H1 (cell line): ENCODE measurements around the gene SEC62. TPM values are rescaled to one million over a fixed set of nuclear protein-coding genes. Genes with fewer than 3 reads are reported as not detected.

Experiments used
- JUN ChIP-seq: IDR thresholded peaks from 2 replicates; pipeline ENCODE4 v1.6.1; 2011; ENCODE audit warnings: low read depth, mild to moderate bottlenecking, improper control_type of control experiment, low read length
- JUND ChIP-seq: IDR thresholded peaks from 2 replicates; pipeline ENCODE4 v1.6.1; 2011; ENCODE audit warnings: mild to moderate bottlenecking, improper control_type of control experiment, low read length
- NRF1 ChIP-seq: IDR thresholded peaks from 2 replicates; pipeline ENCODE4 v1.6.1; 2011; ENCODE audit warnings: mild to moderate bottlenecking, low read depth, low read length, improper control_type of control experiment
- TAF1 ChIP-seq: IDR thresholded peaks from 2 replicates; pipeline ENCODE4 v1.6.1; 2011; ENCODE audit warnings: mild to moderate bottlenecking, low read depth, low read length
- polyA plus RNA-seq, 7 experiments: library from polyadenylated mRNA; depleted of rRNA in 3 of 7; stranded (reverse) in 5 of 7; unstranded in 2 of 7; fragments of >200 nt in 5 of 7; fragments of 200-250 nt in 2 of 7; gene quantifications; 1 replicate in 5 of 7; 2 replicates in 1 of 7; 4 replicates in 1 of 7; pipeline versions ENCODE4 v1.2.1 to v1.2.3, GENCODE V29; 2011 to 2013; ENCODE audit warnings: missing spikeins in 2 of 7, mixed read lengths in 2 of 7
- total RNA-seq: library from RNA; stranded (reverse); fragmentation: NEBNext Ultra II Directional; extraction: Animal tissue kit (Norgen Biotek cat#: 25700); gene quantifications from 2 replicates; pipeline ENCODE4 v1.2.1, GENCODE V29; 2021

Gene SEC62
- total and polyA plus RNA-seq, 2 of the 8 experiments (the other 6 are each of a cell fraction or from before 2014, with no cell fraction given) = 67.8 to 113 TPM

DNA sequence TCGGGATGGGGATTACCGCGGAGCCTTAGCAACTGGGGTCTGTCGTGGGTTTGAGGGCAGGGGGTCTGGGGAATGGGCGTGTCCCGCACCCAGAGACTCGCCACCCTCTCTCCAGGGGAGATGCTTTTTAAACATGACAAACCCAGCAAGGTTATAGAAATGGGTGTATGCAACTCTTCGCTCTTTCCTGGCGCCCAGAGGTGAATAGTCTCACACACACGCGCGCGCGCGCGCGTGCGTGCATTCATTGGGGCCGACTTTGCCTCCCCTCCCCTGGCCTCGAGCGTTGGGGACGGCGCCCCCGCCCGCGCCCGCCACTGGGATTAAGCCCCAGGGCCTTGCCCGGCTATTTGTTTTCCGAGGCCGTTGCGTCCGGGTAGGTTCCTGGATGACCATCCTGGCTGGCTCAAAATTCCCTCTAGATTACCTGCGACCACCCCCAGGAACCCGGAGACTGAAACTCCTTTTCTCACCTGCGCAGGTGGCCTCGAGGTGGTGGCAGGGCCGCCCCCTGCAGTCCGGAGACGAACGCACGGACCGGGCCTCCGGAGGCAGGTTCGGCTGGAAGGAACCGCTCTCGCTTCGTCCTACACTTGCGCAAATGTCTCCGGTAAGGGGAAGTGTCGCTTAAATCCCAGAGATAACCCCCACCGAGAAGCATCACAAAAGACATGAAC lies 72.0 kb downstream of the SEC62 start (continued):
- no peak for TF ChIP-seq JUN
- no peak for TF ChIP-seq JUND
- 0 out of 2 replicates have a peak, but pooled peaks have one; percentile 39 for TF ChIP-seq TAF1
- no peak for TF ChIP-seq NRF1
